K562 (cell line): ENCODE measurements around the gene SZT2. TPM values are rescaled to one million over a fixed set of nuclear protein-coding genes. Genes with fewer than 3 reads are reported as not detected.

Source experiments
- AFF4 ChIP-seq: sonication (generic); formaldehyde crosslinking; IDR thresholded peaks from 2 replicates; pipeline ENCODE4 v1.8.0; 2023; ENCODE audit warnings: mild to moderate bottlenecking, missing genetic modification reagents
- ARID3B ChIP-seq: fragments of 250-450 bp; sonication (Bioruptor Pico); IDR thresholded peaks from 2 replicates; pipeline ENCODE4 v1.4.0; 2020; ENCODE audit warnings: borderline replicate concordance
- ARNT ChIP-seq, 2 experiments: fragments of 450-650 bp; IDR thresholded peaks; 2 replicates each; pipeline ENCODE4 v1.6.1; 2016; ENCODE audit warnings: mild to moderate bottlenecking in 1 of 2
- ELF1 ChIP-seq: fragments of 200-800 bp; sonication (Bioruptor generic); IDR thresholded peaks from 2 replicates; pipeline ENCODE4 v1.6.1; 2016; ENCODE audit warnings: missing genetic modification characterization, missing compliant biosample characterization
- FOSL1 ChIP-seq: fragments of 200-800 bp; sonication (Bioruptor generic); conservative IDR thresholded peaks from 2 replicates; pipeline ENCODE4 v1.6.1; 2016; ENCODE audit warnings: missing genetic modification characterization, missing compliant biosample characterization
- FOXJ3 ChIP-seq: sonication (generic); formaldehyde crosslinking; IDR thresholded peaks from 2 replicates; pipeline ENCODE4 v1.4.0; 2020; ENCODE audit warnings: mild to moderate bottlenecking, missing genetic modification reagents
- KAT8 ChIP-seq: fragments of 450-650 bp; IDR thresholded peaks from 2 replicates; pipeline ENCODE4 v1.6.1; 2016; ENCODE audit warnings: low read depth, mild to moderate bottlenecking
- MCM5 ChIP-seq: fragments of 450-650 bp; IDR thresholded peaks from 2 replicates; pipeline ENCODE4 v1.6.1; 2016; ENCODE audit warnings: low read depth
- MTA2 ChIP-seq: fragments of 450-650 bp; IDR thresholded peaks from 2 replicates; pipeline ENCODE4 v1.6.1; 2016; ENCODE audit warnings: low read depth
- PCBP2 ChIP-seq: fragments of 200-400 bp; formaldehyde crosslinking; IDR thresholded peaks from 2 replicates; pipeline ENCODE4 v1.6.1; 2018; ENCODE audit warnings: low read length, low read depth, mild to moderate bottlenecking, moderate library complexity; ENCODE audit not compliant: poor library complexity, severe bottlenecking
- RCOR1 ChIP-seq, 2 experiments: IDR thresholded peaks; 2 replicates each; pipeline ENCODE4 v1.6.1; 2012; ENCODE audit warnings: low read depth in 2 of 2, low read length in 2 of 2, borderline replicate concordance in 1 of 2, improper control_type of control experiment in 1 of 2
- SMARCE1 ChIP-seq: fragments of 450-650 bp; IDR thresholded peaks from 2 replicates; pipeline ENCODE4 v1.7.1; 2016; ENCODE audit warnings: mild to moderate bottlenecking
- TAL1 ChIP-seq: fragments of 450-650 bp; IDR thresholded peaks from 2 replicates; pipeline ENCODE4 v1.6.1; 2016; ENCODE audit warnings: mild to moderate bottlenecking
- TGIF2 ChIP-seq: sonication (generic); formaldehyde crosslinking; IDR thresholded peaks from 2 replicates; pipeline ENCODE4 v1.8.1; 2022; ENCODE audit warnings: mild to moderate bottlenecking, missing genetic modification reagents, moderate library complexity
- ZBTB26 ChIP-seq: fragments of 450-650 bp; formaldehyde crosslinking; IDR thresholded peaks from 2 replicates; pipeline ENCODE4 v1.4.0; 2022; ENCODE audit warnings: missing genetic modification characterization
- ZNF174 ChIP-seq: fragments of 250-450 bp; sonication (Bioruptor Pico); IDR thresholded peaks from 2 replicates; pipeline ENCODE4 v1.4.0; 2020; ENCODE audit warnings: mild to moderate bottlenecking
- ZNF217 ChIP-seq: sonication (generic); formaldehyde crosslinking; IDR thresholded peaks from 2 replicates; pipeline ENCODE4 v1.8.0; 2022; ENCODE audit warnings: mild to moderate bottlenecking, missing genetic modification reagents
- ZNF354B ChIP-seq: fragments of 250-450 bp; sonication (Bioruptor Pico); IDR thresholded peaks from 2 replicates; pipeline ENCODE4 v1.4.0; 2020
- ZNF695 ChIP-seq: fragments of 450-650 bp; formaldehyde crosslinking; IDR thresholded peaks from 2 replicates; pipeline ENCODE4 v1.4.0; 2020; ENCODE audit warnings: mild to moderate bottlenecking, moderate library complexity
- polyA plus RNA-seq, 8 experiments: library from polyadenylated mRNA; depleted of rRNA in 4 of 8; stranded (reverse) in 5 of 8; unstranded in 3 of 8; fragments of >200 nt; fragmentation: Nextera tagmentation in 2 of 8; fragmentation: Illumina TruSeq in 1 of 8; extraction: Ambion mirVana in 2 of 8; extraction: Trizol in 1 of 8; gene quantifications; 2 replicates each; pipeline versions ENCODE4 v1.2.1 to v1.2.3, GENCODE V29; 2011 to 2014; ENCODE audit warnings: inconsistent platforms in 1 of 8, missing spikeins in 1 of 8
- total RNA-seq, 7 experiments: library from RNA; depleted of rRNA in 6 of 7; stranded (reverse); fragments of >200 nt in 6 of 7; fragmentation: Illumina TruSeq in 2 of 7; extraction: Trizol in 2 of 7; gene quantifications; 2 replicates each; pipeline versions ENCODE4 v1.2.1 to v1.2.3, GENCODE V29; 2011 to 2021; ENCODE audit warnings: low replicate concordance in 1 of 7
- TF ChIP-seq, protein P1 (sequence below): sonication (generic); formaldehyde crosslinking; IDR thresholded peaks from 2 replicates; pipeline ENCODE4 v1.9.0; 2022; ENCODE audit warnings: mild to moderate bottlenecking, missing genetic modification reagents
- TF ChIP-seq, protein P2 (sequence below): fragments of 250-450 bp; sonication (Bioruptor Pico); IDR thresholded peaks from 2 replicates; pipeline ENCODE4 v1.8.0; 2021; ENCODE audit warnings: moderate library complexity, mild to moderate bottlenecking, inconsistent platforms

Gene SZT2
- total and polyA plus RNA-seq, 9 of the 15 experiments (the other 6 are each of a cell fraction or from before 2014, with no cell fraction given): 0.88 to 31.0 (median 12.8) TPM

DNA sequence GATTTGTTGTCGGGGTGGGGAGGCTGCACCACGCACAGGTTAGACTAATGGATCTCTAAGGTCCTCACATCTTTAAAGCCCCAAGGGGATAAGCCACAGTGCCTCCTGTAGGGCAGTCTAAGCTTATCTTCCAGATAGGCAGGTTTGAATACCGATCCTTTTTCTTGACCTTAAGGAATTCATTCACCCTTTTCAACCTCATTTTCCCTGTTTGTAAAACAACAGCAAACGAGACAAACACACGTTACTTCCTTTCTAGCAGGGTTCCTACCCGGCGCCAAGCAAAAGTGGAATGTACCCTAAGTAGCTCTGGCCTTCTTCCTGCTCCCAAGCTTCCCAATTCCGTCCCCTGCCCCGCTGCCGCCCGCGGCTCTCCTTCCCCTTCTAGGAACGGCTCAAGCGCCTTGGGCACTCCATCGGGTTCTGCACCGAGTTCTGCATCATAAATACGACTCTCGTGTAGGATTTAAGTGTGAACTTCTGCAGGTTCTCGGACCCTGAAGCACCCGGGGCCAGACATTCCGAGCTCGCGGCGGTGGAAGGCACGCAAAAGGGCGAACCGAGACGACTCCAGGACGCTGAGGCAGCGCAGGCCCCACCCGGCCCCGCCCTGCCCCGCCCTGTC, 31.5 kb upstream of the SZT2 start (continued):
- TF ChIP-seq AFF4 (CRISPR knock-in tag): no peak
- TF ChIP-seq, protein P1, sequence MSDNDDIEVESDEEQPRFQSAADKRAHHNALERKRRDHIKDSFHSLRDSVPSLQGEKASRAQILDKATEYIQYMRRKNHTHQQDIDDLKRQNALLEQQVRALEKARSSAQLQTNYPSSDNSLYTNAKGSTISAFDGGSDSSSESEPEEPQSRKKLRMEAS (CRISPR knock-in tag): no peak
- TF ChIP-seq FOXJ3 (CRISPR knock-in tag): no peak
- TF ChIP-seq KAT8: no peak
- TF ChIP-seq ZNF354B (CRISPR knock-in tag): no peak
- no peak for TF ChIP-seq ZNF174 (CRISPR knock-in tag)
- TF ChIP-seq TAL1: 0 out of 2 replicates have a peak, but pooled peaks have one; percentile 24
- no peak for TF ChIP-seq MCM5
- TF ChIP-seq ZBTB26 (CRISPR knock-in tag): no peak
- TF ChIP-seq PCBP2: no peak
- TF ChIP-seq ZNF217: no peak
- peak in 1 of 2 experiments; percentile 59; a peak in 2 of 4 replicates for TF ChIP-seq ARNT (IDR thresholded peaks at IDR 0.05)
- peak; percentile 61; the same call in 1 of the 2 replicates for TF ChIP-seq SMARCE1
- TF ChIP-seq ELF1 (tag): no peak
- TF ChIP-seq, protein P2, sequence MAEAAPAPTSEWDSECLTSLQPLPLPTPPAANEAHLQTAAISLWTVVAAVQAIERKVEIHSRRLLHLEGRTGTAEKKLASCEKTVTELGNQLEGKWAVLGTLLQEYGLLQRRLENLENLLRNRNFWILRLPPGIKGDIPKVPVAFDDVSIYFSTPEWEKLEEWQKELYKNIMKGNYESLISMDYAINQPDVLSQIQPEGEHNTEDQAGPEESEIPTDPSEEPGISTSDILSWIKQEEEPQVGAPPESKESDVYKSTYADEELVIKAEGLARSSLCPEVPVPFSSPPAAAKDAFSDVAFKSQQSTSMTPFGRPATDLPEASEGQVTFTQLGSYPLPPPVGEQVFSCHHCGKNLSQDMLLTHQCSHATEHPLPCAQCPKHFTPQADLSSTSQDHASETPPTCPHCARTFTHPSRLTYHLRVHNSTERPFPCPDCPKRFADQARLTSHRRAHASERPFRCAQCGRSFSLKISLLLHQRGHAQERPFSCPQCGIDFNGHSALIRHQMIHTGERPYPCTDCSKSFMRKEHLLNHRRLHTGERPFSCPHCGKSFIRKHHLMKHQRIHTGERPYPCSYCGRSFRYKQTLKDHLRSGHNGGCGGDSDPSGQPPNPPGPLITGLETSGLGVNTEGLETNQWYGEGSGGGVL (CRISPR knock-in tag): no peak
- TF ChIP-seq TGIF2 (CRISPR knock-in tag): no peak
- no peak for TF ChIP-seq FOSL1
- TF ChIP-seq ARID3B (CRISPR knock-in tag): no peak
- TF ChIP-seq RCOR1 (IDR thresholded peaks at IDR 0.05; ENCODE audit: borderline replicate concordance in 1 of 2, low read depth in 2 of 2, low read length in 2 of 2): peak in 1 of 2 experiments; percentile 37; a peak in 1 of 4 replicates
- no peak for TF ChIP-seq ZNF695 (CRISPR knock-in tag)
- TF ChIP-seq MTA2: peak; percentile 6; the same call in 1 of the 2 replicates
